GM10847 (cell line): ENCODE results near the gene PRKCB.

ENCODE experiments used
- POLR2A ChIP-seq: IDR thresholded peaks from 2 replicates; pipeline ENCODE4 v1.6.1; 2011; ENCODE audit not compliant: insufficient read length; ENCODE audit errors: extremely low read depth

PRKCB gene

DNA sequence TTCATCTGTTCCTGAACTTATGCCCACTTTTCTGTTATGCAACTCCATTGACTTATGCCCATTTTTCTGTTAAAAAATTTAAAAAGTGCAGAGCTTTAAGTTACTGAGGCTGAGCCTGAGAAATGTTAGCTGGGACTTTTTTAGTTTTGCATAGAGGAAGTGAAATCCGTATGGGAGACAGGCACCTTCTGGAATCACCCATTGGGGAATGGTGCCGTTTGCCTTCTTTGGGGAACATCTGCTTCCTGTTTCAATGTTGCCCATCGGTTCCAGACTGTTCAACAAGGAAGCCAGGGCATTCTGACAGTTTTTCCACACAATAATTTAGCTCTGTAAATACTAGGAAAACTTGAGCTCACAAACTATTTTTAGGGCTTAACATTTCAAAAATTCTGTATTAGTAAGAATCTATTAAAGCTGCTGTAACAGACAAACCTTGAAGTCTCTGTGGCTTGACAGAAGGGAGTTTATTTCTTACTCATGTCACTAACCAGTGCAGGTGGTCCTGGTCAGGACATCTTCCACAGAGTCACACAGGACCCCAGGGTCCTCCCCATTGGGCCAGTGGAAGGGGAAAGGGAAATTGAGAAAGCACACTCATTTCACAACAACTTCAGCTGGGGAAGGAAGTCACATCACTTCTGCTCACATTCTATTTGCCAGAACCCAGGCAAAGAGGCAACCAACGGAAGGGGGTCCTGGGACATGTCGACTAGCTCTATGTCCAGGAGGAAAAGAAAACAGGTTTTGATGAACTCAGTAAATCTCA lies 17.2 kb downstream of the PRKCB start:
- TF ChIP-seq POLR2A: no peak

DNA sequence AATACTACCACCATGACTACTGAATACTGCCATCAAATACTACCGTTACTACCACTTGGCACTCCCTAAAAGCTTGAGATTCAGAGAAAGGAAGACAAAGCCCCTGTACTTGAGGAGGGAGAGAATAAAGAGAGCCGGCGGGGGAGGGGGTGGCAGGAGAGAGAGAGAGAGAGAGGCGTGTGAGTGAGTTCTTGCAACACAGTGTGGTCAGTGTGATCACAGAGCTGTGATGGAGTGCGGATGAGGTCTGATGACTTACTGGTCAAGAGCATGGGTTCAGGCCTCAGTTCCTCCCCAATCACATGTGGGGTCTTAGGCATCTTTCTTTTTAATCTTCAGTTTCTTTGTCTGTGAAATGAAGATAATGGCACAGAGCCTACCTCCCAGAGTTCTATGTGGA lies 19.2 kb downstream of the PRKCB start:
- no peak for TF ChIP-seq POLR2A

DNA sequence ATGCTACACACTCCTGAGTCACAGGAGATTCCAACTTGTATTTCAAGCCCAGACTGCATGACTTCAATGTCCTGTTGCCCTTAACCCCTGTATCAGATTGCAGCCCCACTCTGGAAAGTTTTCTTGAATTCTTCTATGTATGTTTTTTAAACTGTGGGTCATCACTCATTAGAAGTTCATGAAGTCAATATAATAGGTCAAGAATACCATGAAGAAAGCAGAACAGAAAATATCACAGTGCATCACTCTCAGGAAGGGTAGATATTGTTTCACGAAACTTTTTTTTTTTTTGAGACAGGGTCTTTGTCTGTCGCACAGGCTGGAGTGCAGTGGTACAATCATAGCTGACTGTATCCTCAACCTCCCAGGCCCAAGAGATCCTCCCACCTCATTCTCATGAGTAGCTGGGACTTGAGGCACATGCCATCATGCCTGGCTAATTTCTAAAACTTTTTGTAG lies 20.5 kb downstream of the PRKCB start:
- TF ChIP-seq POLR2A: no peak

- no peak for TF ChIP-seq POLR2A
These were observed 21.6 kb downstream of the PRKCB start for GRCh38 chr16:23857256-23857880.

GRCh38 chr16:23857881-23858269 lies 22.1 kb downstream of the PRKCB start:
- no peak for TF ChIP-seq POLR2A

DNA sequence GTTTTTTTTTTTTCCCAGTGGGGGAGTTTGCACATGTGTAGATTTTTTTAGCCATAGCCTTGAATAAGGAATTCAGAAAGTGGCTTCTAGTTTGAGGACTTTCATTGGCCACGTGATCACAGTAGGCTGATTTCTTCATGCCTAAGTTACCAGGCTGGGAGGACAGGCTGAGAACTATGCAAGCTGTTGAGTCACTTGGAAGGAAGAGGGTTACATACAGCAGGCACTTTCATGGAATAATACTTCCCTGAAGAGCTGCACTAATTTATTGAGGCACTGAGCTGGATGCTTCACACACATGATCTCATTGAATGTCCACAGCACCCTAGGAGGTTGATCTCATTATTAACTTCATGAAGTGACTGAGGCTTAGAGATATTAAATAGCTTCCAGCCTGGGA lies 22.8 kb downstream of the PRKCB start:
- no peak for TF ChIP-seq POLR2A

DNA sequence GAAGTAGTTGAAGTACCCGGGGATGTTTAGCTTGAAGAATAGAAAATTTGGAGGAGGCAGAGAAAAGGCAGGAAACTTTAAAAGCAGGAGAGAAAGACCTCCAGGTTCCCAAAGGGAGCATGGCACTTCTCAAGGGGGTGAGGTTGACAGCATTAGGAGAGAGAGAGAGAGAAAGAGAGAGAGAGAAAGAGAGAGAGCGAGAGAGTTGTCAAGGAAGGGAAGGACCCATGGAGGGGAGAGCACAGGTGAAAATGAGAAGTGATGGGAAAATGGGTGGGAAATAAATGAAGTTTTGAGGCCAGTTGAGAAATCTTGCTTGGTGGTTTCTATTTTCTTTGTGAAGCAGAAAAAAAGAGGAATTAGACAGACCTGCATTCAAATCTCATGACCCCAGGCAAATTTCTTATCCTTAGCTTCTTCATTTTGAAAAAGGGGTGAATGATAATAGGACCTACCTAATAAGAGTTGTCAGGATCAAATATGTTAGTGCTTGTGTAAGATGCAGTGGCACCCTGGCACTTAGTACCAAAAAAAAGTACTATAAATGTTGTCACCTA lies 24.0 kb downstream of the PRKCB start:
- no peak for TF ChIP-seq POLR2A

GRCh38 chr16:23861874-23862273 lies 26.1 kb downstream of the PRKCB start:
- TF ChIP-seq POLR2A: no peak

DNA sequence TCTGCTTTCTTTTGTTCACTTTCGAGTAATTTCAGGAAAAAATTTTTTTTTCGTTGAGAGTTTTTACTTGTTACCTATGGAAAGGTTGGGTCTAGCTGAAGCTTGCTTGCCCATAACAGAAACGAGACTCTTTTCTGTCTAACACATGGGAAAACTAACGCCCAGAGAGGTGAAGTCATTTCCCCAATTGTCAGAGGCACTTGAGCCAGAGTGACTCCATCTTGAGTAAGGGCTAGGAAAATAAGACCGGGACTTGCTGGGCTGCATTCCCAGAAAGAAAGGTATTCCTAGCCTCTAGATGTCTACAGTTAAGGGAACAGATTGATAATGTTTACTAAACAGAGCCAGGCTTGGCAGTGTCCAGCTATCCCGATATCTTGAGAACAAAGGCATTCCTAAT lies 26.8 kb downstream of the PRKCB start:
- no peak for TF ChIP-seq POLR2A

GRCh38 chr16:23863511-23864422 lies 28.0 kb downstream of the PRKCB start:
- TF ChIP-seq POLR2A: peak; percentile 11

- TF ChIP-seq POLR2A: no peak
These were observed 30.1 kb downstream of the PRKCB start for GRCh38 chr16:23865853-23866252.

DNA sequence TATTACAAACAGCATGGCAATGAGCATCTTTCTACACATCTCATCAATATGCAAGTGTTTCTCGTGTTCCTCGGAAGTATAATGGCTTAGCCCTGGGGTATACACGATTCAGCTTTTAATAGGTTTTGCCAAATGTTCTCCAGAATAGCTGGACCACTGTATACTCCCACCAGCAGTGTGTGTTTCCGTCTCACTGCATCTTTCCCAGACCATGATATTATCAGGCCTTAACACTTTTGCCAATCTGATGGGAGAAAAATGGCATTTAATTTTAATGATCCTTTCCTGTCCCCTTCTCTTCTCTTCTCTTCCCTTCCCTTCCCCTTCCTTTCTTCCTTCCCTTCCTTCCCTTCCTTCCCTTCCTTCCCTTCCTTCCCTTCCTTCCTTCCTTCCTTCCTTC lies 30.8 kb downstream of the PRKCB start:
- TF ChIP-seq POLR2A: no peak

DNA sequence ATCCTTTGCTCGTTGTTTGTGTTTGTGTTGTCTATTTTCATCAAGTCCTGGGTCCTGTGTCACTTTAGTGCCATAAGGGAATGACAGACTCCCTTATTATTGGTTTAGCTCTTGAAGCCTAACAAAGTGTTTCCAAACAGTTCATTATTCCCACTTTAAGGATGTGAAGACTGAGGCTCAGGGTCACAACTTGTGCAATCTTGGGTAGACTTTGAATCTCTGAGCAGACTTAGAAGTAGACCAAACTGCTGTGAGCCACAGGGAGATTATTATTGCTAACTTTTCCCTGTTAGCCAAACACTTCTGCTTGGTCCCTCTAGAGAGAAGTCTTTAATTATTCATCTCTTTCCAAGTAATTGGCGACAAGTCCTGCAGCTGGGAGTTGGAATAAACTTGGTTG lies 31.8 kb downstream of the PRKCB start:
- TF ChIP-seq POLR2A: no peak

DNA sequence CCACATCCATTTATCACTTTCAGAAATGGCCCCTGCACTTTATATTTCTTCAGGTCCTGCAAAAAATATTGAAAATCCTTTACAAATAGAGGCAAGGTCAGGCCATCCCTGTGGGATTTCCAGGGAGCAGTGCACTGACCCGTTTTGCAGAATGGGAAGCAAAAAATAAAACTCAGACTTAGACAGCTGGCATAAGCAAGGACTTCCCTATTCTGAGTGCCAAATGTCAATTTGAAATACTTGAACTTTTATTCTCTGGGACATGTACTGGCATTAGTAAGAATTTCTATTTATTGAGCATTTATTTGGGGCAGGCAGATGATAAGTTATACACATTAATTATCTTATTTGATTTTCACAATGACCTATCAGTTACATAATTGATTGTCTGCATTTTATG lies 32.4 kb downstream of the PRKCB start:
- no peak for TF ChIP-seq POLR2A

DNA sequence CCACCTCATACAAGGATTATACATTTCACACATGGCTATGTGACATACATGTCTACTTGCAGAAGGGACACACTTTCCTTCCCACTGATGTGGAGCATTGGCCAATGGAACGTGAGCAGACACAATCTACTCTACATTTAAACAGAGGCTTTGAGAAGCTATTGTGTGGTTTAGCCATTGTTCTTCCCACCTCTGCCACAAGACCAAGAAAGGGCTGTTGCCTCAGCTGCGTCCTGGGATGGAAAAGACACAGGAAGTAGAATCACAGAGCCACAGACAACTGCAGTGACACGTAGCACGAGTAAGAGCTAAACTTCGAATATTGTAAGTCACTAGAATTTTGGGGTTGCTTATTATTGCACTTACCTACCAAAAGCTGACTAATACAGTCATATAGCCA lies 33.3 kb downstream of the PRKCB start:
- no peak for TF ChIP-seq POLR2A
